Measurements from ENCODE around the gene CDC34. TPM values are rescaled to one million over a fixed set of nuclear protein-coding genes. Genes with fewer than 3 reads are reported as not detected.

Gene CDC34
- total RNA-seq, 1 experiment from 2014 or later = 87.4 TPM

DNA sequence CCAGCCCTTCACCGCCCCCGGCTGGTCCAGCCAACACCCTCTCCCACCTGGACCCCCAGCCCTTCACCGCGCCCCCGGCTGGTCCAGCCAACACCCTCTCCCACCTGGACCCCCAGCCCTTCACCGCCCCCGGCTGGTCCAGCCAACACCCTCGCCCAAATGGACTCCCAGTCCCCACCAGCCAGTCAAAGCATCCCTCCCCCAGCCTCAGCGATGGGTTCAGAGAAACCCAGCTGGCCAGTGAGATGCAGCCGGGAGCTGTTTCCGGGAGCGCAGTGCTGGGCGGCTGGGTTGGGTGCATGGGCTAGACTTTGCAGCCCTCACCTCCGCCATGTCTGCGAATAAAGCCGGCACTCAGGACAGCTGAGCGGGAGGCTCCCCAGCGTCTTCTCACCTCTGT, 6.5 kb upstream of the CDC34 start:
- no peak overlapping the region for H3K4me2 ChIP-seq (ENCODE audit: low read length)
- CTCF ChIA-PET = interaction anchor here (1.9 kb wide), 1 partner anchor 14 kb away, joined by 6 read pairs; no protein-coding TSS in a partner anchor

More for the DNA sequence above, 6.5 kb upstream of the CDC34 start:
- Histone ChIP-seq H3K27ac (ENCODE audit: low read depth, low read length) (no peak overlapping the region), H4K20me1 (ENCODE audit: insufficient read depth) (no peaks in the 10 kb centered on the region), H3K79me2 (ENCODE audit: insufficient read depth, low read length) (no peaks in the 10 kb centered on the region), H3K9ac (ENCODE audit: low read length) (no peak overlapping the region), H3K9me3 (ENCODE audit: control insufficient read depth in 1 of 2, insufficient read depth in 1 of 2, low read depth in 1 of 2, low read length in 2 of 2) (no peaks in the 10 kb centered on the region; a peak in 1 of 4 replicates), H2AFZ (ENCODE audit: low read depth, low read length, poor library complexity, severe bottlenecking) (no peak overlapping the region), H3K4me3 (replicated peaks in 1 of 2; ENCODE audit: low read depth in 1 of 2, low read length in 2 of 2) (no peak overlapping the region), H3K9me2 (ENCODE audit: insufficient read depth) (no peaks in the 10 kb centered on the region), H3K27me3 (ENCODE audit: insufficient read depth, low read length) (no peaks in the 10 kb centered on the region), H3K4me1 (ENCODE audit: control insufficient read depth in 1 of 2, insufficient read depth in 2 of 2, low read length in 2 of 2) (peaks cover 0 to 8% of the 10 kb centered on the region in 2 experiments; a peak in 2 of 4 replicates), H3K36me3 (ENCODE audit: control insufficient read depth in 1 of 2, insufficient read depth in 2 of 2, low read length in 2 of 2) (no peaks in the 10 kb centered on the region)
- no TSS peak for BruUV-seq (replicated peaks)
- ChIA-PET POLR2A (no interaction called here), RAD21 (ENCODE audit: low non-redundant PET in 1 of 2, low total read pairs in 2 of 2, uncharacterized antibody in 2 of 2, unreplicated experiment in 2 of 2) (no interaction called here)
- TF ChIP-seq, protein P1, sequence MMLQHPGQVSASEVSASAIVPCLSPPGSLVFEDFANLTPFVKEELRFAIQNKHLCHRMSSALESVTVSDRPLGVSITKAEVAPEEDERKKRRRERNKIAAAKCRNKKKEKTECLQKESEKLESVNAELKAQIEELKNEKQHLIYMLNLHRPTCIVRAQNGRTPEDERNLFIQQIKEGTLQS (IDR thresholded peaks at IDR 0.05) = no peak
- TF ChIP-seq ZFX (IDR thresholded peaks at IDR 0.05) (no peak), SRF (IDR thresholded peaks at IDR 0.05; ENCODE audit: low read depth) (no peak), EZH2phosphoT487 (IDR thresholded peaks at IDR 0.05; ENCODE audit: borderline replicate concordance) (no peak), SP1 (IDR thresholded peaks at IDR 0.05; ENCODE audit: low read depth) (no peak), EGR1 (IDR thresholded peaks at IDR 0.05; ENCODE audit: low read depth) (no peak), ELF1 (IDR thresholded peaks at IDR 0.05; ENCODE audit: borderline replicate concordance, low read depth) (no peak), TCF7L2 (IDR thresholded peaks at IDR 0.05; ENCODE audit: borderline replicate concordance, extremely low read depth, insufficient read depth, insufficient read length) (no peak), YY1 (IDR thresholded peaks at IDR 0.05; ENCODE audit: extremely low read depth, insufficient replicate concordance, low read depth, low read length) (no peak)
- TF ChIP-seq, protein P2, sequence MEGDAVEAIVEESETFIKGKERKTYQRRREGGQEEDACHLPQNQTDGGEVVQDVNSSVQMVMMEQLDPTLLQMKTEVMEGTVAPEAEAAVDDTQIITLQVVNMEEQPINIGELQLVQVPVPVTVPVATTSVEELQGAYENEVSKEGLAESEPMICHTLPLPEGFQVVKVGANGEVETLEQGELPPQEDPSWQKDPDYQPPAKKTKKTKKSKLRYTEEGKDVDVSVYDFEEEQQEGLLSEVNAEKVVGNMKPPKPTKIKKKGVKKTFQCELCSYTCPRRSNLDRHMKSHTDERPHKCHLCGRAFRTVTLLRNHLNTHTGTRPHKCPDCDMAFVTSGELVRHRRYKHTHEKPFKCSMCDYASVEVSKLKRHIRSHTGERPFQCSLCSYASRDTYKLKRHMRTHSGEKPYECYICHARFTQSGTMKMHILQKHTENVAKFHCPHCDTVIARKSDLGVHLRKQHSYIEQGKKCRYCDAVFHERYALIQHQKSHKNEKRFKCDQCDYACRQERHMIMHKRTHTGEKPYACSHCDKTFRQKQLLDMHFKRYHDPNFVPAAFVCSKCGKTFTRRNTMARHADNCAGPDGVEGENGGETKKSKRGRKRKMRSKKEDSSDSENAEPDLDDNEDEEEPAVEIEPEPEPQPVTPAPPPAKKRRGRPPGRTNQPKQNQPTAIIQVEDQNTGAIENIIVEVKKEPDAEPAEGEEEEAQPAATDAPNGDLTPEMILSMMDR (IDR thresholded peaks at IDR 0.05 in 2 of 3, conservative IDR thresholded peaks at IDR 0.05 in 1 of 3; ENCODE audit: borderline replicate concordance in 1 of 3, insufficient read depth in 1 of 3, low read depth in 2 of 3, low read length in 2 of 3) = no peak
- TF ChIP-seq, protein P3, sequence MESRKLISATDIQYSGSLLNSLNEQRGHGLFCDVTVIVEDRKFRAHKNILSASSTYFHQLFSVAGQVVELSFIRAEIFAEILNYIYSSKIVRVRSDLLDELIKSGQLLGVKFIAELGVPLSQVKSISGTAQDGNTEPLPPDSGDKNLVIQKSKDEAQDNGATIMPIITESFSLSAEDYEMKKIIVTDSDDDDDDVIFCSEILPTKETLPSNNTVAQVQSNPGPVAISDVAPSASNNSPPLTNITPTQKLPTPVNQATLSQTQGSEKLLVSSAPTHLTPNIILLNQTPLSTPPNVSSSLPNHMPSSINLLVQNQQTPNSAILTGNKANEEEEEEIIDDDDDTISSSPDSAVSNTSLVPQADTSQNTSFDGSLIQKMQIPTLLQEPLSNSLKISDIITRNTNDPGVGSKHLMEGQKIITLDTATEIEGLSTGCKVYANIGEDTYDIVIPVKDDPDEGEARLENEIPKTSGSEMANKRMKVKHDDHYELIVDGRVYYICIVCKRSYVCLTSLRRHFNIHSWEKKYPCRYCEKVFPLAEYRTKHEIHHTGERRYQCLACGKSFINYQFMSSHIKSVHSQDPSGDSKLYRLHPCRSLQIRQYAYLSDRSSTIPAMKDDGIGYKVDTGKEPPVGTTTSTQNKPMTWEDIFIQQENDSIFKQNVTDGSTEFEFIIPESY (IDR thresholded peaks at IDR 0.05; ENCODE audit: extremely low read depth, insufficient replicate concordance, low read length) = no peak
- ATAC-seq = no peak
- no peak for DNase-seq (ENCODE audit: low read depth, low spot score)
- intact Hi-C loops (cut with micrococcal nuclease) = no loop called here
